Activated CD4-positive, alpha-beta memory T cell treated with anti-CD3 and anti-CD28 coated beads for 36 hours (primary cell): ENCODE results near the gene UBE4B. TPM values are rescaled to one million over a fixed set of nuclear protein-coding genes. Genes with fewer than 3 reads are reported as not detected.

Source experiments
- CTCF ChIA-PET: fragments of 350-600 bp; sonication (Branson Sonifier 250); formaldehyde crosslinking; loops from one replicate; lab custom pipeline; 2021; ENCODE audit warnings: antibody characterized with exemption, inconsistent platforms; lab: Charles Lee
- POLR2A ChIA-PET: fragments of 350-600 bp; sonication (Branson Sonifier 250); formaldehyde crosslinking; loops from one replicate; lab custom pipeline; 2021; ENCODE audit warnings: antibody characterized with exemption; lab: Charles Lee
- DNase-seq: peaks from one replicate; pipeline ENCODE4 v3.0.0-alpha.2; 2020
- H3K27ac Mint-ChIP-seq: one replicate; pipeline ENCODE4 v1.8.0; 2021; ENCODE audit warnings: mixed read lengths
- H3K27me3 Mint-ChIP-seq: one replicate; pipeline ENCODE4 v1.8.0; 2021; ENCODE audit warnings: mixed read lengths
- H3K36me3 Mint-ChIP-seq: one replicate; pipeline ENCODE4 v1.8.0; 2021; ENCODE audit warnings: mixed read lengths
- H3K4me1 Mint-ChIP-seq: one replicate; pipeline ENCODE4 v1.8.0; 2021; ENCODE audit warnings: low read depth, mixed read lengths
- H3K4me3 Mint-ChIP-seq: one replicate; pipeline ENCODE4 v1.8.0; 2021; ENCODE audit warnings: mild to moderate bottlenecking, mixed read lengths
- H3K9me3 Mint-ChIP-seq: one replicate; pipeline ENCODE4 v1.8.0; 2021; ENCODE audit warnings: mixed read lengths
- intact Hi-C: fragments of 100-400 bp; cut with micrococcal nuclease; formaldehyde crosslinking; loops from one replicate; pipeline ENCODE4 v1.15.1; 2023
- total RNA-seq, 2 experiments: library from RNA; stranded (reverse); gene quantifications; one replicate each; pipeline ENCODE4 v1.2.3, GENCODE V29; 2021

The UBE4B gene
- total RNA-seq, 2 experiments from 2014 or later: 24.3 to 25.3 TPM

- Mint-ChIP-seq H3K36me3 (peaks cover 22% of the 10 kb centered on the region), H3K27ac (no peak overlapping the region), H3K4me3 (no peak overlapping the region), H3K9me3 (no peaks in the 10 kb centered on the region), H3K4me1 (peaks cover 15% of the 10 kb centered on the region), H3K27me3 (no peaks in the 10 kb centered on the region)
- CTCF ChIA-PET: no interaction called here
- intact Hi-C loops: no loop called here
- POLR2A ChIA-PET: no interaction called here
- no peak for DNase-seq
Measured at GRCh38 chr1:10075732-10076131, 43.0 kb downstream of the UBE4B start.

- no peak overlapping the region for H3K4me3 Mint-ChIP-seq
- no peak overlapping the region for H3K27ac Mint-ChIP-seq
- H3K9me3 Mint-ChIP-seq: no peaks in the 10 kb centered on the region
- POLR2A ChIA-PET: no interaction called here
- no peaks in the 10 kb centered on the region for H3K27me3 Mint-ChIP-seq
- CTCF ChIA-PET: no interaction called here
- H3K4me1 Mint-ChIP-seq: peaks cover 15% of the 10 kb centered on the region
- peaks cover 18% of the 10 kb centered on the region for H3K36me3 Mint-ChIP-seq
- intact Hi-C loops: no loop called here
- no peak for DNase-seq
Measured at GRCh38 chr1:10078494-10078893, 45.7 kb downstream of the UBE4B start.

- no peak for DNase-seq
- no peak overlapping the region for H3K4me3 Mint-ChIP-seq
- no peaks in the 10 kb centered on the region for H3K27me3 Mint-ChIP-seq
- intact Hi-C loops: no loop called here
- H3K9me3 Mint-ChIP-seq: no peaks in the 10 kb centered on the region
- H3K27ac Mint-ChIP-seq: no peak overlapping the region
- no peaks in the 10 kb centered on the region for H3K4me1 Mint-ChIP-seq
- POLR2A ChIA-PET: no interaction called here
- CTCF ChIA-PET: no interaction called here
- peaks cover 16% of the 10 kb centered on the region for H3K36me3 Mint-ChIP-seq
Measured at GRCh38 chr1:10080523-10080922, 47.8 kb downstream of the UBE4B start.

GRCh38 chr1:10082785-10083479, 50.2 kb downstream of the UBE4B start:
- no peak for DNase-seq
- H3K27ac Mint-ChIP-seq: no peak overlapping the region
- intact Hi-C loops: no loop called here
- CTCF ChIA-PET: no interaction called here
- no peaks in the 10 kb centered on the region for H3K9me3 Mint-ChIP-seq
- POLR2A ChIA-PET: no interaction called here
- H3K4me1 Mint-ChIP-seq: no peaks in the 10 kb centered on the region
- no peaks in the 10 kb centered on the region for H3K27me3 Mint-ChIP-seq
- H3K36me3 Mint-ChIP-seq: peaks cover 12% of the 10 kb centered on the region
- H3K4me3 Mint-ChIP-seq: no peak overlapping the region

DNA sequence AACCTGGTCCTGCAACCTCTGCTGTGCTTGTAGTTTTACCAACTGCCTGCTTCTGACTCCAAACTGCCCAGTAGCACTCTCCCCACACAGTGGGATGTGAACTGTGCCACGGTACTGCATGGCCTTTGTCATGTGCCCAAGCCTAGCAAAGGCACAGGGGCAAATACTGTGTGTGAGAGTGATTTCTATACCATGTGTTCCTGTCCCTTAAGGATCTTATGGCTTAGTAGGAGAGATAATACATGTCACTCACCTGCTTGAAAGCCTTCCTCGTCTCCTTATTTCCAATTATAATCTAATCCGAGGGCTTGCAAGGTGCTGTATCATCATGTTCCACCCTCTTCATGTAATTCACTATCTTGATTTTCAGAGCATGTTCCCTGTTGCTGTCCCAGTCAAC, 51.3 kb downstream of the UBE4B start:
- CTCF ChIA-PET: no interaction called here
- intact Hi-C loops: no loop called here

GRCh38 chr1:10085076-10085475, 52.3 kb downstream of the UBE4B start:
- Mint-ChIP-seq H3K36me3 (peaks cover 6% of the 10 kb centered on the region), H3K4me3 (no peak overlapping the region), H3K4me1 (no peaks in the 10 kb centered on the region), H3K9me3 (no peaks in the 10 kb centered on the region), H3K27ac (no peak overlapping the region), H3K27me3 (no peaks in the 10 kb centered on the region)
- intact Hi-C loops: no loop called here
- ChIA-PET POLR2A (no interaction called here), CTCF (interaction anchor here (0.6 kb wide), 1 partner anchor 60 kb away, joined by 5 read pairs; no protein-coding TSS in a partner anchor)
- no peak for DNase-seq

More for the DNA sequence above, 51.3 kb downstream of the UBE4B start:
- Mint-ChIP-seq H3K27me3 (no peaks in the 10 kb centered on the region), H3K36me3 (peaks cover 10% of the 10 kb centered on the region), H3K4me3 (no peak overlapping the region), H3K27ac (no peak overlapping the region), H3K4me1 (no peaks in the 10 kb centered on the region), H3K9me3 (no peaks in the 10 kb centered on the region)
- DNase-seq: no peak
- POLR2A ChIA-PET: no interaction called here

DNA sequence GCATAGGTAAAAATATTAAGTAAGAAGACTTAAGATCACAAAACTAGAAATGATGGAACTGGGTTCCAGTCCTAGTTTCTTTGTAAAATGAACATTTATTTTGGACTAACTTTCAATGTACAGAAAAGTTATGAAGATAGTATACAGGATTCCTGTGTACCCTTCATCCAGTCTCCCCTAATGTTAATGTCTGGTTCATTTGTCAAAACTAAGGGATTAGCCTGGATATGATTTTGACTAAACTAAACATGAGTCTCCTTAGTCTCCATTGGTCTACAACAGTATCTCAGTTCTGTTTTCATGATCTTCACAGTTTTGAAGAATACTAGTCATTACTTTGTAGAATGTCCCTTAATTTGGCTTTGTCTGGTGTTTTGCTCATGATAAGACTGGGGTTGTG, 54.5 kb downstream of the UBE4B start:
- CTCF ChIA-PET: no interaction called here
- no peak overlapping the region for H3K27ac Mint-ChIP-seq

DNA sequence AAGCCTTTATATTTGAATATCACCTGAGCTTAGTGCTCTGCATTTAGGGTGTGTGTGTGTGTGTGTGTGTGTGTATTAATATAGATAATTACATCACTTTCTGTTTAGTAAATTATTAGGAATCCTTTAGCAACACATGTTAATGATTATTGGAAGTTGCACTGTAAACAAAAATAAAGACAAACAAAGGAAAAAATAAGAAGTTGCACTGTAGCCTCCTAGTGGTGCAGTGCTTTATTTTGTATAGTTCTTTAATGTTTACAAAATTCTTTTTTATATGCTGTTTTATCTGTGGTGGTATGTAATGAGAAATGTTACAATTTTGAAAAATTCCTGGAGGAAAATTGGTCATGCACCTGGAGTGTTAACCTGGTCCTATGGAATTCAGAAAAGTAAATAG, 69.2 kb downstream of the UBE4B start:
- H3K4me3 Mint-ChIP-seq: no peak overlapping the region
- peaks cover 39% of the 10 kb centered on the region for H3K36me3 Mint-ChIP-seq
- ChIA-PET CTCF (no interaction called here), POLR2A (no interaction called here)
- H3K27me3 Mint-ChIP-seq: no peaks in the 10 kb centered on the region
- H3K4me1 Mint-ChIP-seq: no peaks in the 10 kb centered on the region
- no peak for DNase-seq
- H3K9me3 Mint-ChIP-seq: no peaks in the 10 kb centered on the region
- intact Hi-C loops: no loop called here
- H3K27ac Mint-ChIP-seq: no peak overlapping the region

More for the DNA sequence above, 54.5 kb downstream of the UBE4B start:
- no peaks in the 10 kb centered on the region for H3K27me3 Mint-ChIP-seq
- DNase-seq: no peak
- H3K4me1 Mint-ChIP-seq: no peaks in the 10 kb centered on the region
- intact Hi-C loops: no loop called here
- H3K36me3 Mint-ChIP-seq: peaks cover 2% of the 10 kb centered on the region
- H3K4me3 Mint-ChIP-seq: no peak overlapping the region
- H3K9me3 Mint-ChIP-seq: no peaks in the 10 kb centered on the region
- POLR2A ChIA-PET: interaction anchor here (0.5 kb wide), 1 partner anchor 106 kb away, joined by 3 read pairs; no protein-coding TSS in a partner anchor

GRCh38 chr1:10103193-10103592, 70.4 kb downstream of the UBE4B start:
- intact Hi-C loops: no loop called here
- no peaks in the 10 kb centered on the region for H3K4me1 Mint-ChIP-seq
- H3K36me3 Mint-ChIP-seq: peaks cover 44% of the 10 kb centered on the region
- CTCF ChIA-PET: interaction anchor here (0.9 to 1.3 kb wide), 2 partner anchors 11 to 70 kb away, joined by 3 to 4 read pairs; partner anchors contain the start of gene UBE4B
- no peak for DNase-seq
- H3K27ac Mint-ChIP-seq: no peak overlapping the region
- H3K9me3 Mint-ChIP-seq: no peaks in the 10 kb centered on the region
- POLR2A ChIA-PET: no interaction called here
- no peak overlapping the region for H3K4me3 Mint-ChIP-seq
- no peaks in the 10 kb centered on the region for H3K27me3 Mint-ChIP-seq

DNA sequence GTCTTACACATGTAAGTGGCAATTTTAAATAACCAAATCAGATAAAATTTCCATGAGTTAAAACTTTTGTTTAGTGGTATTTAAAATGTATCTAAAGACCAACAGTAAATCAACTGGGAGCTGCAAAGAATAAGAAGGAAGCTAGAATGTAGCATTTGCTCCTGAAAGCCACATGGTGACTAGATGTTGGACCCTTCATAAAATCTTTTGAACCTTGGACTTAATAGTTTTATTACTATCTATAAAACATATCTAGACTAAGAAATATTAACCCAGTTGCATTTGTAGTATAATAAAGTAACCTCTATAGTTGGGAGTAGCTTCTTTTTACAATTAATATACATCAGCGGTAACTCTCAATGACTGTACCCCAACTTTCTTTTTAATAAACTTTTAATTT, 72.1 kb downstream of the UBE4B start:
- peaks cover 39% of the 10 kb centered on the region for H3K36me3 Mint-ChIP-seq
- POLR2A ChIA-PET: no interaction called here
- no peak overlapping the region for H3K4me3 Mint-ChIP-seq
- CTCF ChIA-PET: no interaction called here
- no peaks in the 10 kb centered on the region for H3K27me3 Mint-ChIP-seq
- DNase-seq: no peak
- H3K4me1 Mint-ChIP-seq: no peaks in the 10 kb centered on the region
- intact Hi-C loops: no loop called here
- H3K9me3 Mint-ChIP-seq: no peaks in the 10 kb centered on the region
- H3K27ac Mint-ChIP-seq: no peak overlapping the region

- Mint-ChIP-seq H3K4me1 (no peaks in the 10 kb centered on the region), H3K27me3 (no peaks in the 10 kb centered on the region), H3K4me3 (no peak overlapping the region), H3K36me3 (peaks cover 39% of the 10 kb centered on the region), H3K27ac (no peak overlapping the region), H3K9me3 (no peaks in the 10 kb centered on the region)
- intact Hi-C loops: no loop called here
- POLR2A ChIA-PET: no interaction called here
- no peak for DNase-seq
- CTCF ChIA-PET: no interaction called here
Measured at GRCh38 chr1:10105484-10105883, 72.7 kb downstream of the UBE4B start.

DNA sequence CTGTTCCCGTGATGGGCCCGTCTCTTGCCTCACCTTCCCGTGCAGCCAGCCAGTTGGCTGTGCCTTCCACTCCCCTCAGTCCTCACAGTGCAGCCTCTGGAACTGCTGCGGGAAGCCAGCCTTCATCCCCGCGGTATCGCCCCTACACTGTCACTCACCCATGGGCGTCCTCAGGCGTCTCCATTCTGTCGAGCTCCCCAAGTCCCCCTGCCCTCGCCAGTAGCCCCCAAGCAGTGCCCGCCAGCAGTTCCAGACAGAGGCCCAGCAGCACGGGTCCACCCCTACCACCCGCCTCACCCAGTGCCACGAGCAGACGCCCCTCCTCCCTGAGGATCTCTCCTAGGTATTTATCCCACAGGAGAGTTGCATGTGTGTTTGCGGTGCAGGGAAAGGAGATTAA, 73.5 kb downstream of the UBE4B start:
- intact Hi-C loops: no loop called here
- DNase-seq: no peak
- Mint-ChIP-seq H3K27me3 (no peaks in the 10 kb centered on the region), H3K36me3 (peaks cover 36% of the 10 kb centered on the region), H3K9me3 (no peaks in the 10 kb centered on the region), H3K4me3 (no peak overlapping the region), H3K4me1 (no peaks in the 10 kb centered on the region), H3K27ac (no peak overlapping the region)
- CTCF ChIA-PET: no interaction called here
- POLR2A ChIA-PET: no interaction called here
